Stimulated activated CD4-positive, alpha-beta T cell treated with anti-CD3 and anti-CD28 coated beads, Interleukin-12 subunit alpha, Interleukin-12 subunit beta, amount 100 ng/mL, for 24 hours (primary cell): ENCODE results near the gene ST13.
"Not testable (repeated sequence)": the region's sequence is repeated elsewhere in the genome, so short reads cannot be mapped to it uniquely, and the experiment has no call there.

ENCODE experiments used
- DNase-seq, 2 experiments: peaks; one replicate each; pipeline ENCODE4 v3.0.0-alpha.2; 2020; ENCODE audit warnings: low read depth in 2 of 2

The ST13 gene

DNA sequence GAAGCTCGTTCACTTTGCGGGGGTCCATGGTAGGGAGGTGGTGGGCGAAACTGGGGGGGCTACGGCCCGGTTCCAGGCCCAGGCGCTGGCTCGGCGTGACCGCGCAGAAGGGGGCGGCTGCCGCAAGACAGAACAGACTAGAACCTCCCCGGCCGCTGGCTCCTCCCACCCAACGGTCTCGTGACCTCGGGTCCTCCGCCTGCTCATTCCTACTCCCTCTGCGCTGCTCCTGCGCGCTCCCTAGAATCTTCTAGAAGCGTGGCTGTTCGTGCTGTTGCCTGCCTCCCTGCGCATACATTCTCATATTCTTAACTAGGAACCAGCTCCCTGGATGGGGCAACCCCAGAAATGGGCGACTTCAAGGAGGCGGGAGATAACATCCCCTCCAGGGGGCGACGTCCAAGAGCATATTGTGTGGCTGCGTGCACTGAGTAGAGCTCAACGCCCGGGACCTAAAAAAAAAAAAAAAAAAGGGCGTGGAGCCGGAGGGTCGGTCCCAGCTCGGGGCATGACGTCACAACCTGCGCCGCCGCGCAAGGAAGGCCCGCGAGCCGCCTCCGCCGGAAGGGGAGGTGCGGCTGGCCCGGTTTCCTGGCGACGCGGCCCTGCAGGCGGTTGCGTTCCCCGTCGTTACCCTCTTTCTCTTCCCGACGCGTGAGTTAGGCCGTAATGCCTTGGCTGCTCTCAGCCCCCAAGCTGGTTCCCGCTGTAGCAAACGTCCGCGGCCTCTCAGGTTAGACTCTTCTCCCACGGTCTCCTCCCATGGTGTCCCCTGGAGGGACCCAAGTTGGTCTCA is at the start of gene ST13, which contains the start of gene XPNPEP3:
Gene ST13 (minus strand): TSS at position 127 of the 796 bp plus-strand sequence. CDS start 99 bp downstream, at position 28.
Gene XPNPEP3 (plus strand): TSS at position 636 of the 796 bp plus-strand sequence. CDS start 34 bp downstream, at position 670.
- peak; percentile 95 to 96 for DNase-seq

DNA sequence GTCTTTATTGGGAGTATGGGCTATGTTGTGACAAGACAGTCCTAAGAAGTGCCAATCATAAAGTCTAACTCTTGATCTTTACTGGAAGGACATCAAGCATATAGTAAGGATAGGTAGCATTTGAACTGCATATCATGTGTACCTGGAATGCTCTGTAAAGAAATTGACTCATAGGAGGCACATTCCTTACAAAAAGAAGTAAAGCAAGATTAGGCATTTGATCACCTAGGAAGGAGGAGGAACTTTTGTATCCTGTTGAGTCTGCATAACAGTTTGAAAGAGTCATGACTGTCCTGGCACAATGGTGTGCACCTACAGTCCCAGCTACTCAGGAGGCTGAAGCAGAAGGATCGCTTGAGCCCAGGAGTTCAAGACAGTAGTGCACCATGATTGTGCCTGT is 47.7 kb upstream of the ST13 start:
- DNase-seq = no peak

- no peak for DNase-seq
These were observed 42.5 kb upstream of the ST13 start for GRCh38 chr22:40898850-40899357.

DNA sequence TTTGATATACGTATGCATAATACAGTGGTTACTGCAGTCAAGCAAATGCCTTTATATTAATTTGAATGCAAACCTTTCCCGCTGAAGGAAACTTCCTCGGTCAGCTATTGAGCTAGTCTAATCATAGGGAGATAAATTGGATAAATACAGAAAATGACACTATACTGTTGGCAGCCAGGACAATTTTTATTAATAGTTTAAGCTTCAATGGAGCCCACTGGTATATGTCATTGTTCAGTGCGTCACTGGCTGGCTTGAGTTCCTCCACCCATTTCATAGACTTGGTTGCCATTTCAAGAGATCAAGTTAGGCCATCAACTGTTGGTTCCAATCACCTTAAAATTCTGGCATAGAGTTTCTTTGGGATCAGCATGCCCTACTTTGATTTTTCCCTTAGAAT is 38.0 kb upstream of the ST13 start:
- no peak for DNase-seq

GRCh38 chr22:40890881-40891280 is 34.4 kb upstream of the ST13 start:
- no peak for DNase-seq

- no peak for DNase-seq
These were observed 32.7 kb upstream of the ST13 start for GRCh38 chr22:40889116-40889515.

DNA sequence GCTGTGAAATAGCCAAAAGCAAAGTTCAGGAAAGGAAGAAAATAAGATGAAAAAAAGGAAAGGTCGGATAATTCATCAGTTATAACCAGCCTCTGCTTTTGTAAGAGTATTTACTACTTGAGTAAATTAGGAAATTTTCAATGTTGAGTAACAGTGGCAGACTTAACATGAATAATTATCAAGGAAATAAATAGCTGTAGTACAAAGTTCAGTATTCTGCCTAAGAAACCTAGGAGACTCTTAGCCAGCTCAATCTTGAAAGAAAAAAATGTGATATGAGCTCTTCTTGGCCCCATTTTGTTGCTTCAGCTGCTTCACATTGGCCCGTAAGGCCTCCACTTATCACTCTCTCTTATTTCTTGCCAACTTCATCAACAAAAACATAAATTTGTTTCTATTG is 22.5 kb upstream of the ST13 start:
- no peak for DNase-seq

GRCh38 chr22:40877488-40877887 is 21.0 kb upstream of the ST13 start:
- DNase-seq = no peak

GRCh38 chr22:40876907-40877306 is 20.5 kb upstream of the ST13 start:
- no peak for DNase-seq

GRCh38 chr22:40875111-40875510 is 18.7 kb upstream of the ST13 start:
- DNase-seq = no peak

- no peak for DNase-seq
These were observed 17.6 kb upstream of the ST13 start for GRCh38 chr22:40874016-40874415.

DNA sequence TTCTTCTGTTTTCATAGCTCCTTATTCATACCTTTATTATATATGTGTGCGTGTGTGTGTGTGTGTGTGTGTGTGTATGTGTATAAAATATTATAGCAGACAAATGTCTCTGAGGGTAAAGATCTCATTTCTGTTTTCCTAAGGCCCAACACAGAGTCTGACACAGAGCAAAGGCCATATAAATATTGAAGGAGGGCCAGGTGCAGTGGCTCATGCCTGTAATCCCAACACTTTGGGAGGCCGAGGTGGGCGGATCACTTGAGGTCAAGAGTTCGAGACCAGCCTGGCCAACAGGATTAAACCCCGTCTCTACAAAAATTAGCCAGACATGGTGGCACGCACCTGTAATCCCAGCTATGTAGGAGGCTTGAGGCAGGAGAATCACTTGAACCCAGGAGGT is 11.9 kb upstream of the ST13 start:
- not testable (repeated sequence) for DNase-seq

GRCh38 chr22:40867109-40867508 is 10.7 kb upstream of the ST13 start:
- DNase-seq = no peak

GRCh38 chr22:40862537-40862936 is 6.1 kb upstream of the ST13 start:
- no peak for DNase-seq

GRCh38 chr22:40862013-40862412 is 5.6 kb upstream of the ST13 start, which contains the start of gene DNAJB7:
DNAJB7 (minus strand) TSS chr22:40862113; CDS start chr22:40861994, 119 bp downstream.
- DNase-seq = no peak

DNA sequence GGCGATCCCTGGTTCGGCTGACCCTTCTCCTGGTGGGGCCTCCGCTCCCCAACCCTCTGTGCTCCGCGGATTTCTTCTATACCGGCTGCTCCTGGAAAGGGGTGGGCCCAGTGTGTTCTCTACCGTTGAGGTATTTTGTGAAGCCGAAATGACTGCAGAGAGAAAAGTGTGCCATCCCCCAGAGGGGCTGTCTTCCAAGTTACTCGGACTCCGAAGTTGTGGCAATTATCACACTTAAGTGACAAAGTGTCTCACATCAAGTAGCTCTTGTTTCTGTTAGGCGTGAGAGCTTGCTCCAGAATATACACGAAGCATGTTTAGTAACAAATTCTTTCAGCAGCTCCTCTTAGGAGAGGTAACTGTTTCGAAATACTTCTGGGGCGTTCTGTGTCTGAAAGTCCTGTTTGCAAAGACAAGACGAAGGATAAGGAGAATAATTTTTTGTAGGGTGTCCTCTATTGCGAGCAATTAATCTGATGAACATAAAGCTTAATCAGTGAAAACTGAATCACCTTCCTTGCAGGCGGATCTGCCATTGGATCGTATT is 943 bp upstream of the ST13 start:
- no peak for DNase-seq

DNA sequence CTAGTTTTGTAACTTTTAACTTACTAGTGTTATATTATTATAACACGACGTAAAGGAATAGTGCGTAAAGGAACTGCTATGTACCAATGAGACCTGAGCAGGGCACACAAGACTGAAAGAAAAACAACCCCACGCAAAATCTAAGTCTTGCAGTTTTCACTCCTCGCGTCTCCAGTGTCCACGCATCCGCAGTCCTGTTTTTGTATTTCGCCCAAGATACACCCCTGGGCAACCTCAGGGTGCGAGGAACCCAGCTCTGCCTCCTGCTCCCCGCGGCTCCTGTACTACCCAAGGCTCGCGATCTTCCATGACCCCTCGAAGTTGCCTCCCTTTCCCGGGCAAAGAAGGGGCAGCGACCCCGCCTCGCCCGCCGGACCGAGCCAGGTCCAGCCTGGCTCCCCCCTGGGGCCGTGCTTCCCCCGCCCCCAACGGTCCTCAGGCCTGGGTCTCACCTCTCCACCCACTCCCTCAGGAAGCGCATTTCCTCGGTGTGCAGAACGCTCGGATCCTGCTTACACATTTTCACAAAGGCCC is 393 bp downstream of the ST13 start:
- DNase-seq = peak; percentile 5

GRCh38 chr22:40855071-40855978 is 1.1 kb downstream of the ST13 start:
- no peak for DNase-seq

- no peak for DNase-seq
These were observed 2.5 kb downstream of the ST13 start for GRCh38 chr22:40853961-40854360.

DNA sequence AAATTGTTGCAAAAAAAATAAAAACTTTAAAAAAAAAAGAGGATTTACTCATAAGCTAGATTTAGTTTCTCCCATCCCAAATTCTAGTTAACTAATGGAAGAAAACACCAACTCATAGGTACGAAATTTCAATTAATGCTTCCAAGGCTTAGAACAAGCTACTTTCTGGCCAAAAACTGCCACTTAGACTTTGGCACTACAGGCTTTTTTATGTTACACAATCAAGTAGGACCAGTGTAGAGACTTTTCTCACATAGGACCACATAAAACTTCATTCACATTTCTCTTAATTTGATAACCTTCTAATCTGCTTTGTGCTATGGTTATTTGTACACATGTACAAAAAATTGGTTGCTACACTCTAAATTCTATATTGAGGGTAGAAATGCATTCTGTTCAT is 3.1 kb downstream of the ST13 start:
- DNase-seq = no peak

- DNase-seq = not testable (repeated sequence)
These were observed 10.6 kb downstream of the ST13 start for GRCh38 chr22:40845816-40846215.

GRCh38 chr22:40844951-40845350 is 11.5 kb downstream of the ST13 start:
- DNase-seq = no peak
